NCI-H1105 (cell line): ENCODE data around the gene MPL.

Experiments
- DNase-seq: peaks from one replicate; lab custom pipeline; 2025; lab: John Stamatoyannopoulos, UW

MPL gene

GRCh38 chr1:43337588-43337987 is at the start of gene MPL:
MPL (plus strand) TSS chr1:43337818; CDS start chr1:43337849, 31 bp downstream.
- no peak for DNase-seq

GRCh38 chr1:43288058-43288784 is 49.4 kb upstream of the MPL start:
- no peak for DNase-seq

GRCh38 chr1:43288785-43289706 is 48.6 kb upstream of the MPL start:
- no peak for DNase-seq

- no peak for DNase-seq
These were observed 45.4 kb upstream of the MPL start for GRCh38 chr1:43292216-43292615.

GRCh38 chr1:43292679-43293078 is 44.9 kb upstream of the MPL start:
- DNase-seq: no peak

GRCh38 chr1:43293176-43293575 is 44.4 kb upstream of the MPL start:
- no peak for DNase-seq

GRCh38 chr1:43293896-43294760 is 43.5 kb upstream of the MPL start:
- DNase-seq: no peak

GRCh38 chr1:43294761-43295160 is 42.9 kb upstream of the MPL start:
- DNase-seq: no peak

- DNase-seq: no peak
These were observed 41.4 kb upstream of the MPL start for GRCh38 chr1:43296207-43296606.

- no peak for DNase-seq
These were observed 39.6 kb upstream of the MPL start for GRCh38 chr1:43298055-43298454.

GRCh38 chr1:43299101-43299500 is 38.5 kb upstream of the MPL start:
- DNase-seq: no peak

GRCh38 chr1:43300378-43301094 is 37.1 kb upstream of the MPL start, which contains the start of gene TIE1:
TIE1 (plus strand) TSS chr1:43300982; CDS start chr1:43301072, 90 bp downstream.
- DNase-seq: no peak

GRCh38 chr1:43302201-43302600 is 35.4 kb upstream of the MPL start:
- DNase-seq: no peak

- no peak for DNase-seq
These were observed 34.7 kb upstream of the MPL start for GRCh38 chr1:43302721-43303470.

- DNase-seq: no peak
These were observed 33.9 kb upstream of the MPL start for GRCh38 chr1:43303471-43304313.

GRCh38 chr1:43304314-43304681 is 33.3 kb upstream of the MPL start:
- DNase-seq: no peak

GRCh38 chr1:43304771-43305300 is 32.8 kb upstream of the MPL start:
- no peak for DNase-seq

GRCh38 chr1:43305461-43305860 is 32.2 kb upstream of the MPL start:
- DNase-seq: no peak

- no peak for DNase-seq
These were observed 31.5 kb upstream of the MPL start for GRCh38 chr1:43305926-43306687.
